G401.6 (cell line): ENCODE measurements around the gene KIRREL1.

Source experiments
- FAIRE-seq: peaks from 2 replicates; lab custom pipeline; 2012; peaks lifted over from hg19 to GRCh38; lab: Jason Lieb, UNC

Gene KIRREL1

DNA sequence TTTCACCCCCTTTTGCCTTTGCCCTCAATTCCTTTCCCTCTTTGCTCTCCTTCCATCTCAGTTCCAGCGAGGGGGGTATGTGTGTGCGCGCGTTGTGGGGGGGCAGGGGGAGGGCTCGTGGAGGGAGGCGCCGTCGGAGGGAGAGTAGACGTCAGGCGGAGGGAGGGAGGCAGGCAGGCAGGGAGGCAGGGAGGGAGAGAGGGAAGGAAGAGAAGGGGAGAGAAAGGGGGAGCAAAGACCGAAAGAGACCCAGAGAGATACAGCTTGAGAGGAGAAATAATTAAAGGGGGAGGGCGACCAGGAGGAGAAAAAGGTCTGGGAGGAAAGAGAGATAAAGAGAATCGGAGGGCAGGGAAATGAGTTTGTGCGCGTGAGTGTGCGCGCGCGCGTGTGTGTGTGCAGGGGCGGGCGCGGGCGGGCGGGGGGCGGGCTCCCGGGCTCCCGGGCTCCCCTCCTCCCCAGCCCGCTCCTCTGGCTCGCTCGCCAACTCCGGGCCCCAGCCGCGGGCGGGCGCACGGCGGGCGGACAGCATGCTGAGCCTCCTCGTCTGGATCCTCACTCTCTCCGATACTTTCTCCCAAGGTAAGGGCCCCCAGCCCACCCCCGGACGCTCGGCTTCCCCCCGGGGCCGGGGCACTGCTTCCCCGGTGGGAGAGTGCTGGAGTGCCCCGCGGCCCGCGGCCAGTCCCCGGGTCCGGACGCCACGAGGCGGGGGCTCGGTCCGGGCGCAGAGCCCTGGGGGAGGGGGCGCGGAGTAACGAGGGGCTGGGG is at the start of gene KIRREL1:
TSS of gene KIRREL1 (plus strand) at position 499 of the 771 bp plus-strand sequence. CDS start at position 531, 32 bp downstream.
- FAIRE-seq, result no peak

DNA sequence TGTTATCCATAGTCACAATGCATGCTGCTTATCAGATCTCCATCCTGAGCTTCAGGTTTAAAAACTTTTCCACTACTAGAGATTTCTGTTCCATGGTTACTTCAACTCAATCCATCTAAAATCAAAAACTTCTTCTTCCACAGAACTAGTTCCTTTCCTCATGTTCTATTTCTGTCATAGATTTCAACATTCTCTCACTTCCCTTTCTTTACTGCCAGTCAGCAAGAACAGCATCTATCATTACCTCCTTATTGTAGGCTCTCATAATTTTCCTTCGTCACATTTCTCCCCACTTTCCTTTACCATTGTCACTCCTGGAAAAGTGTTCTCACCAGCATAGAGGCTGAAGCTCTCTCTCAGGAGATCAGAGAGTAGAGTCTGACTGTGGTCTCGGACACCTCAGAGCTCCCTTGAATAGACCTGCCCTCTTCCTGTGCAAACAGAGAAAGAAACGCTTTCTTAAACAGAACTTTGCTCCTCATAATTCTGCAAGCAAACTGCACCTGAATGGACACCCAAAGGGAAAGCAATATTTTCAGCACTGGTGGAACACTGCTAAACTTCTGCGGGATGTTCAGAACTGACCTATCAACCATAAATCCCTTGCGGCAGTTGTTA is 48.7 kb upstream of the KIRREL1 start:
- FAIRE-seq, result no peak

DNA sequence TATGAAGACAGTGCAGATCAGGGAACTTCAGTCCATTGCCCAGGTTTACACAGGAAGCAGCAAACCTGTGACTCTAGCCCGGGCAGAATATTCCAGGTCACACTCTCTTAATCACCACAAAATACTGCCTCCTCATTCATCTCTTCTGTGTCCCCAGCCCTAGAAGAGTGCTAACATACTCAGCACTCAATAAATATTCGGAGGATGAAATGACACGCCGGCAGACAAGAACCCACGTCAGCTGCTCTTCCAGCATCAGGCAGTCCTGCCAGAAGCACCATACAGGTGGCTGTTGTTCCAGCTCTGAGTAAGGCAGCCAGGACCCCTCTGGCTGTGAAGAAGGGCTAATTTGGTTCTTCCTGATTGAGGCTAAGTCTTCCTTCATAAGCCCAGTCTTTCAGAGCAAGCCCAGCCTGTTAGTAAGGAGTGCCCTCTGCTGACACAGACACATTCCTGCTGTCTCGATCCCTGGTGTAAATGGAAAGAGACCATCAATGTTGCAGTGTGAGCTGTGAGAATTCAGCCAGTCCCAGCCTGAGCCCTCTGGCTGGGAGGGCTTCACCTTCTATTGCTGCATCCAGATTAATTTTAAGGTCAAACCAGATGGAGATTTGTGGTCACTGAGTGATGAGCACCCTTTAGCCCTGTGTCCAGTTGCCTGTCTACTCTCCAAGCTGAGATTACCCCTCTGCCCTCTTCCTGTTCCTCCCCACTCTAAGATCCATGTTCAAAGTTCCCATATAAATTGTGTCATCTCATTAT is 45.0 kb upstream of the KIRREL1 start:
- no peak for FAIRE-seq

DNA sequence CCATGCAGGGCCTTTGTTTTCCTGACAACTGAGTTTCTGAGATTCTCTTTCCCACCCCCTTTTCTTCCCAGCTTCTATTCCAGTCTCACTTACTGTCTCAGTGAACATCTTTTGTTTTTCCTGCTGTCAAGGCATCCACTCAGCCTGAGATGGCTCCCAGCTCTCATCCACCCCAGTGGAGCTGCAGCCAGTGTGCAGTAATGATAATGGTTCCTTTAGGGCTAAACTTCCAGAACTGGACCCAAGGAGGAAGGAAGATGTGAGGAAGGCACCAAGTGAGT is 44.4 kb upstream of the KIRREL1 start:
- no peak for FAIRE-seq

DNA sequence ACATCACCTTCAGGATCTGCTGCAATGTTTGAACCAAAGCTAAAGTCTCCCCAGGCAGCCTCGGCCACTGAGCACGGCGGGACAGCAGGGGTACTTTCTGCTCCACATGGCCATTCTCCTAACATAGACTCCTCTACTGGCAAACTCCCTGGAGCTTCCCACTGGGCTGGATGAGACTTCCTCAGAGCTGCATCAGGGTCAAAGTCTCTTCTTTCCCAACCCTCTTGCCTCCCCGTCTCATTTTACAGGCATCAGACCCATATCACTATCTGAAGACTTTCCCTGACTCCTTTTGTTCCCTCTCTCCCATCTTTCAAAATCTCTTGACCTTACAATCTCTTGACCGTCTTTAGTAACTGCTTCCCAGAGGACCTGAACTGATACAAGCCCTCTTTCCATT is 42.2 kb upstream of the KIRREL1 start:
- FAIRE-seq, result no peak

DNA sequence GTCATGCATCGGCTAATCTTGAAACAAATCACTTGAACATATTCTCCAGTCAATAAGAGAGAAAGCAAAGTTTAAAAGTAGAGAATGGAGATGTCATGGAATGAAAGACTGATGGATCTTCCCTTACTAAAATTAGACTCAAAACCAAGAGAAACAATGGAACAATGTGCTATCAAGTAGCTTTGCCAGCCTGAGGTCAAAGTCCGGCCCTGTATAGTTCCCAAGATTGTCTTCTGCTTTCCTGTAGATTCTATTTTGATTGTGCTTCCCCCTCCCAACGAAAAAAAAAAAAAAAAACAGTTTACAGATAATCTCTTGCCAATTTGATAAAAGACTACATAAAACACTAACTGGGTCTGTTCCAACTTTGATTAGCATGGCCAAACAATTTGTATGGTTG is 40.8 kb upstream of the KIRREL1 start:
- no peak for FAIRE-seq

DNA sequence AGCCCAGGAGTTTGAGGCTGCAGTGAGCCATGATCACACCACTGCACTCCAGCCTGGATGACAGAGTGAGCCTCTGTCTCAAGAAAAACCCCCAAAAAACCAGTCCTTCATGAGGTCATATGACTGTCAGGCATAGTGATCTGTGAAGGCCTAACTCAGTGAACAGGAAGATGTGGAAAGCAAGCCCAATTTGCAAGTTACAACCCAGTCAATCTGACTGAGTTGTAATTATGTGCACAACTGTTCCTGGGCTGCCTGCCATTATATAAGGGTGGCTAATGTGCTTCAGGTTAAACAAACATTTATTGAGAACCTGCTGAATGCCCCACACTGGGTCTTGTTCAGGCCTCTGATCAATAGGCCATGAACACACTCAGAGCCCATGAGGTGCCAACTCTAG is 38.2 kb upstream of the KIRREL1 start:
- FAIRE-seq, result no peak

DNA sequence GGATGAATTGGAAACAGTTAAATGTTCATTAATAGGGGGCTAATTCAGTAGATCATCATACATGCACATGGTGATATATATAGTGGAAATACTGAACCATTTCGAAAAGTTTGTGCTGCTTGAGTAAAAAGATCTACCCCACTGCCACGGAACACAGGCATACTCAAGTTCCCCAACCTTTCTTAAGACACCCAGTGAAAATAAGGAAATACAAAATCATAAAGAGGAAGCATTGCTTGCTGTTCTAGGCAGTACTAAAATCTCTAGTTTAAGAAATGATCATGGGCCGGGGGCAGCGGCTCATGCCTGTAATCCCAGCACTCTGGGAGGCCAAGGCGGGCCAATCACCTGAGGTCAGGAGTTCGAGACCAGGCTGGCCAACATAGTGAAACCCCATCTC is 37.6 kb upstream of the KIRREL1 start:
- no peak for FAIRE-seq

DNA sequence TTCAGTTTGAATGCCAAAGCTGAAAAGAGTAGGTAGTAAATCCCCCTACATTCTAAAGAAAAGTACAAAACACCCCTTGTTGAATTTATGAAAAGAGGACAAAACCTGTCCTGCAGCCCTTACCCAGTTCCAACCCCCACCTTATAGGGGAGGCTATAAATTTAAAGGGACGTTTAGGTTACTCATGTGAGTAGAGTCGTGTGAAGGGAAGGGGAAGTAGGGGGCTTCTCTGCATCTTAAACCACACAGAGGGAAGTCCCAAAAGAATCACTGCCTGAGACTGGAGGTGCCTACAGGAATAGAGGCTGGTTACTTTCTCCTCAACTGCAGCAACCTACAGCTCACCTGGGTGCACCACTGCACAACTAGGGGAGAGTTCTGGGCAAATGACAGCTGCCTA is 36.7 kb upstream of the KIRREL1 start:
- FAIRE-seq, result no peak

DNA sequence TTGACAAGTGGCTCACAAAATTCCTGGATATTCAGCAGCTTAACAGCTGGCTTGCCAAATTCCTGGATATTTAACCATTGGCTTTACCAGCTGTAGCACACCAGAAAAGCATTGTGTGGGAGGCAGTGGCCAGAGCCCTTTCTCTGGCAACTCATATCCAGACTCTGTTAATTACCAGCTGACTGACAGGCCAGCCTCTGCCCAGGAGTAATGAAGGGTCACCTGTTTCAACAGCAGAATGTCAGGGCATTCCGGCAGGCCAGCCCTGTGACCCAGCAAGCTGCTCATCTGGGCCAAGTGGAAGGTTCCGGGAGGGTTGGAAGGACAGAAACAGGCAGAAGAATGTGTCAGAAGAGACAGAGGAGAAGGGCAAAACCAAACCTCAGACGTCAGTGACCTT is 35.2 kb upstream of the KIRREL1 start:
- FAIRE-seq, result no peak

DNA sequence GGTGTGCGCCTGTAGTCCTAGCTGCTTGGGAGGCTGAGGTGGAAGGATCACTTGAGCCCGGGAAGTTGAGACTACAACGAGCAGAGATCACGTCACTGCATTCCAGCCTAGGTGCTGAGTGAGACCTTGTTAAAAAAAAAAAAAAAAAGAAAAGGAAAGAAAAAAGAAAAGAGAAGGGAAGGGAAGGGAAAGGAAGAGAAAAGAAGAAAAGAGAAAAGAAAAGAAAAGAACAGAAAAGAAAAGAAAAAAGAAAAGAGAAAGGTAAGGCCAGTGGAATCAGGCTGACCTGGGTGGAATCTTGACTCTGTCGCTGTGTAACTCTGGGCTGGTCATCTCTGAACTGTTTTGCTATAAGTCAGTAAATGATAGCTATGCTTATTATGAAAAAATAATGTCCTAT is 33.7 kb upstream of the KIRREL1 start:
- no peak for FAIRE-seq

DNA sequence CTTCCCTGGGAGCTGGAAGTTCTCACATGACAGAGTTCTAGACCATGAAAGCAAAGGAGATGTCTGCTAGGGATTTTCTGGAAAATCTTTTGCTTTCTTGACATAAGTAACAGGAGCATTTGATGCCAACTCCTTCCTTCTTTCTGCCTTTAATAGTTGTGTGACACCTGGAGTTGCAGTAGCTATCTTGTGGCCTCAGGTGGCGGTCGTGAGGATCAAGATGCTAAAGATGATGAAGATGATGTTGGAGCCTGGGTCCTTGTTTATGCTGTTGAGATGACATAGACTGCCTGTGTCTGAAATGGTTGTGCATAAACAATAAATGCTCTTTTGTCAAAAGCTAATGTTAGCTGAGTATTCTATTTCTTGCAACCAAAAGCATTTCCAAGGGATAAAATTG is 32.7 kb upstream of the KIRREL1 start:
- no peak for FAIRE-seq

DNA sequence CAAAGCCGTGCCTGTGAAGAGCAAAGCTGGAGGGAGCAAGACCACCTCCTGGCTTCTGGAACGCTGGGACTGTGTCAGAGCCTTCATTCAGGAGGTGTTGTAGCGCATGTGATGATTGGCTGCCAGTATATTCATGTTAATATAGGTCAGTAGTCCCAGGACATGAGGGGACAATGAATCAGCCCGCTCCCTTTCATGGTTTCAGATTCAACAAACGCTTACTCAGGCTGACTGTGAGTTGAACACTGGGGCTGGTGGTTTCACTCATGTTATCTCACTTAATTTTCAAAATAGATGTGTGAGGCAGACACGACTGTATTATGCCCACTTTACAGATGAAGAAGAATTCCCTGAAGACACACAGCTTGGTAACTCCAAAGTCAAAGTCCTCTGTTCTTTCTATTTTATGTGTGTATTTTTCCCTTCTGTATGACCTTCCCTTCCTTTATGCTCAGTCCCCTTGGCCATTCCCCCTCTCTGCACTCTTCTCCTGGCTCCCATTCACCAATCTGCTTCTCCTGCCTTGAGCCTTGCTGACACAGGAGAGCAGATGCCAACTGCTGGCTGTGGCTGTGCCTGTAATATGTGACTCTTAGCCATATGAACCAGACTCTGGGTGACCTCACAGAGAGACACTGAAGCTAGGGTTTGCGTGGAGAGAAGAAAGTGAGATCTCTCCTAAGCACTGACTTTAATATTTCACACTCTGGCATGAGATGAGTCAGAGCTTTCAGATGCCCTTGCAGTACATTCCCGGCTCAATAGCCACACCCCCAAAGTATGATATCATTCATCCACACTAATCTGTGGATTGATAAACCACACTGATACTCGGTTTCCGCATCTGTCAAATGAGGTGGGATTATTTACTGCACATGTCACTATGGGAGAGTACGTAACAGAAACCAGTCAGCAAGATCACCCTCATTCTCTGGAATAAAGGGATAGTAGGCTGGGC is 31.4 kb upstream of the KIRREL1 start:
- no peak for FAIRE-seq

DNA sequence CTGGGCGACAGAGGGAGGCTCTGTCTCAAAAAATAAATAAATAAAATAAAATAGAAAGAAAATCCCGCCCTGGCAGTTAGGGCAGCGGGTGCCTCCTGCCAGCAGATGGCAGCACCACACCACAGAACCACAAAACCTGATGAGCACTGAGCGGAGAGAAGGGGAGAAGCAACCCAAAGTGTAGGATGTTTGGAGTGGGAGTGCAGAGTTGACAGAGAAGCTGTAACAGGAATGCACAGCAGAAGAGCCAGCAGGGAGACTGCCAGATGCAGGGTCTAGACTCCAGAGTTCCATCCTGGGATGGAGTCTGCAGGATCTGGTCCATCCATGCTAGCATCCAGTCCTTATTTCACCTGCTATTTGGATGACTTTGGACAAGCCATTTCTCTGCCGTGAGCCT is 29.7 kb upstream of the KIRREL1 start:
- peak; percentile 88 for FAIRE-seq

DNA sequence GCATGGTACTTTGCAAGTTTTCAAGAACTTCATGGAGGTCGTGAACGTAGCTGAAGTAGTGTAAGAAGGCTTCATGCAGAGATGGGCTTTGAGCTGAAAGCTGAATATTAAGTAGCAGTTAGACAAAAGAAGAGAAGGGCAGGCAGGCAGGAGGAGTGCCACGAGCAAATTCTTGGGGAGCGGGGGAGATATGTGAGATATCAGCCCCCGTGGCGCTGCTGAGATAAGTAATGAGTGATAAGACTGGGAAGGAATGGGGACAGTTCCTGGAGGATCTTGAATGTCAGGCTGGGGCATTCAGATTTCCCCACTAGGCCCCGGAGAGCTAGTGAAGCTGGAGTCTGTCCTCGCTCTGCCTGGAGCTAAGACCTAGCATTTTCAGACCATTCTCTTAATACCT is 27.9 kb upstream of the KIRREL1 start:
- FAIRE-seq, result no peak

DNA sequence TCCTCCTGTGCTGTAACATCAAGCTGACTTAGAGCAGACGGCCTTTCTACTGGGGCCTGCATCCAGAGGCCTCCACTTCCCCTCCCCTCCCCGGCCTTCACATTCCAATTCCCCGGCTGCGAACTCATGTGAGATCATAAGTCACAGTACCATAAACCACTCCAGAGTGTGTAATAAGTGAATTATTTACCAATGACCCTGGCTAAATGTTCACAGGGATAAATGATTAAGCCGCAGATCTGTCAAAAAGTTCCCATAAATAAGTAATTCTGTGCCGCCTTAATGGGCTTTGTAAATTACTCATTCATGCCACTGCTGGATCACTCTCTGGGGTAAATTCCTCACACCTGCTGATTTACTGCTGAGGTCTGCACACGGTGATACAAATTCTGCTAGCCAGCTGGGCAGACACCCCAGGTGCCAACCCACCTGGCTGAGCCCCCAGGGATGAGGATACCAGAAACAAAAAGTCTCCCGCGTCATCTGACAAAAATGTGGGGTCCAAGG is 27.4 kb upstream of the KIRREL1 start:
- FAIRE-seq, result no peak

DNA sequence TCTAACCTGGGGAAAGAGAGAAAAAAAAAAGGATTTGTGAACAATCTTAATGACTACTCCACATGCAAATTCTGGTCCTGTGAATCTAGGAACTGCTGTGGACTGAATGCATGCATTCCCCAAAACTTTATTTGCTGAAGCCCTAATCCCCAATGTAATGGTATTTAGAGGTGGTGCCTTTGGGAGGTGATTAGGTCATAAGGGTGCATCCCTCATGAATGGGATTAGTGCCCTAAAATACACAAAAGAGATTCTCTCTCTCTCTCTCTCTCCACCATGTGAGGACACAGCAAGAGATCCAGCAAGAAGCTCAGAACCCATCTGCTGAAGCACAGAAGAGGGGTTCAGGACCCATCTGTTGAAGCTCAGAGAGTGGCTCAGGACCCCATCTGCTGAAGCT is 26.2 kb upstream of the KIRREL1 start:
- FAIRE-seq, result no peak

DNA sequence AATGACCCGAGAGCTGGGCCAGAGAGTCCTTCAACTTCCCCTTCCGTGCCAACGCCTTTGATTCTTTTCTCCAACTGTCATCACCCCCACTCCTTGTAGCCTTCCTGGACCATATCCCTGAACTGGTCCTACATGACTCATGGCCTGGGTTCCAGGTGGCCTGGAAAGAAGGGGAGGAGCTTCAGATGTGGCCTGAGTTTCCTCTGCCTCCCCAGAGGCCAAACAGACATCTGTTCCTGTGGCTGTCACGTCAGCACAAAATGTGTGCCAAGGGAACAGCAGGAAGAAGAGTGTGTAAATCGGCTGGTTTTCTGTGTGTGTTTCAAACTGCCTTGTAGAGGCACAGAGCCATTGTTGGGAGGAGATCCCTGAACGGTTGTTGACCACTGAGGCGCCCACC is 24.9 kb upstream of the KIRREL1 start:
- no peak for FAIRE-seq

DNA sequence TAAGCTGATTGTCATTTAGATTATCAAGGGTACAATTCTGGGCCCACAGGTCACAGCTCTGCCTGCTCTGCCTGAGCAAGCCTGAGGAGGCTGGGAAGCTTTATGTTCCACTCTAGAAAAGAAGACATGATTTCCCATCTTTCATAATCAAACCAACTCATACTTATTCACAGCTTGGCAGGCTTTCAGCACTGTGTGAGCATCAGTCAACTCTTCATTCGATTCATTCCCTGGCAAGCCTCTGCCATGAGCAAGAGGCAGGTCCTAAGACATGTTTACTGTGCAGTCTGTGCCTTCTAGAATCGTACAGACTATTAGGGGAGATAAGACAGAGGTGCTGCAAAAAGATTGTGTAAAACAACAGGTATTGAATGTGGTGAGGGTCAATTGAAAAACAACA is 24.5 kb upstream of the KIRREL1 start:
- FAIRE-seq, result no peak

DNA sequence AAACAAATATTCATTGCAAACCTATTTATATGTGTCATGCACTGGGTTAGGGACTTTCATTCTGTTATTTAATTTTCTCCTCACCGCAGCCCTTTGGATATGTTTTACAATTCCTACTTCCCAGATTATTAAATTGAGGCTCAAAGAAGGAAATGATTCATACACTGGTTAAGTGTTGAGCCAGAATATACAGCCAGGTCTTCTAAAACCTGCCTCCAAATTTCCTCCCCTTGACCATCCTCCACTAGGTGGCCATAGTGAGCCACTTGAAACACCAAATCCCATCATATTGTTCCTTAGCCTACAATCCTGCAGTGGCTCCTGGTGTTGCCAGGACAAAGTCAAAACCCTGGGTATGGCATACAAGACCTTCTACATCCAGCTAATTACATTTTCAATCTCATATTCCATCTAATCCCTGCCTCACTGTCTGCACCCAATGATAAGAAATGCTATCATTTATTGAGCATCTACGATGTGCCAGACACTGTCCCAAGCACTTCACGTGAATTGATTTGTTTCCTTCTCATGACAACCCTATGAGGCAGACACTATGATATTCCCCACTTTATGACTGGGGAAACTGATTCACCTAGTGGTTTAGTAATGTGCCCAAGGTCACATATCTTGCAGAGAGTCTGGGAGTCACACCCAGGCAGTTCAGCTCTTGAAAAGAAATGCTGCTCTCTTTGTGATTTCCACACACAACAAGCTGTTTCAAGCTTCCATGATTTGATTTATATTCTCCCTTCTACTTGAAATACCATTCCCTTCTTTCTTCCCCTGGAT is 23.6 kb upstream of the KIRREL1 start:
- peak; percentile 85 for FAIRE-seq

DNA sequence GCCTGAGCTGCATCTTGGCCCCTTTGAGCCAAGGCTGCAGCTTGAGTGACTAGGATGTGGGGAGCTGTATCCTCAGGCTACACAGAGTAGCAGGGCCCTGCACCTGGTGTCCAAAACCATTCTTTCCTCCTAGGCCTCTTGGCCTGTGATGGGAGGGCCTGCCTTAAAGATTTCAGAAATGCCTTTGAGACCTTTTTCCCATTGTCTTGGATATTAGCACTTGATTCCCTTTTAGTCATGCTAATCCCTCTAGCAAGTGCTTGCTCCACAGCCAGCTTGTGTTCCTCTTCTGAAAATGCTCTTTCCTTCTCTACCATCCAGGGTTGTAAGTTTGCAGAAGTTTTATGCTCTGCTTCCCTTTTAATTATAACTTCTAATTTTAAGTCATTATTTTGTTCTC is 21.7 kb upstream of the KIRREL1 start:
- FAIRE-seq, result no peak
